ENCODE data around the gene ISCU. TPM values are rescaled to one million over a fixed set of nuclear protein-coding genes. Genes with fewer than 3 reads are reported as not detected.
A peak's percentile ranks its signal among the peaks of the same experiment; 100 is the strongest.
"Not testable (repeated sequence)": the region's sequence is repeated elsewhere in the genome, so short reads cannot be mapped to it uniquely, and the experiment has no call there.

Gene ISCU
- total RNA-seq, 1 donor from 2014 or later = 93.8 TPM

DNA sequence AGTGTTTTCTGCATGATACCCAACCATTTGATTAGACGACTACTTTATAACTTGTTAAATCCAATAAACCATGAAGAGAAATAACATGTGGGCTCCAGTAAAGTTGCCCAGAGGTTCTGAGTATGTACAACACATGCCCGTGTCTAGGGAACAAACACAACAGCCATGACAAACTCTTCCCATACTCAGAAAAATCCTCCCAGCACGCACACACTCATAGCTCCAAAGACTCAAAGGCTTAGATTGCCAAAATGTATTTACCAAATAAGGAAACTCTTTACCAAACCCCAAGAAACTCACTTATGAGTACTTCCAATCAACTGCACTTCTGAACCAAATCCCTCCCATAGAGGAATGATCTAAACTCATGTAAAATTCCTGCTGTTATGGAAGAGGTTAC lies 18.7 kb upstream of the ISCU start:
- DNase-seq (ENCODE audit: low read depth, low spot score) = no peak

DNA sequence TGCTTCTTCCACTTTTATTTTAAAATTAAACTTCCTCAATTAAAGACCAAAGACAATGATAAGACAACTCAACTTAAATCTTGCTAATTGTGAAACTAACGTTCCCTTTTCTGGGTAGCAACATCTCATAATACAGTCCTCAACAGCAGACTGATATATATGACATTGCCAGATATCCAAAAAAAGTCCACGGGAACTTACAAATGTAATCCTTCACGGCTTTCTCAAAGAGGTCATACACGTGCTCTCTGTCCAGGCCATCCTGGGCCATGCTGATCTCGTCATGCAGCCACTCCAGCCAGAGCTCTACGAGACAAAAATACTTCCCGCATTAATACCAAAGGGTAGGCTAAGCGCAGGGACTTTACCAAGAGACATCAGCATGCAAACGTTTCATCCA lies 14.7 kb upstream of the ISCU start:
- DNase-seq (ENCODE audit: low read depth, low spot score) = no peak

DNA sequence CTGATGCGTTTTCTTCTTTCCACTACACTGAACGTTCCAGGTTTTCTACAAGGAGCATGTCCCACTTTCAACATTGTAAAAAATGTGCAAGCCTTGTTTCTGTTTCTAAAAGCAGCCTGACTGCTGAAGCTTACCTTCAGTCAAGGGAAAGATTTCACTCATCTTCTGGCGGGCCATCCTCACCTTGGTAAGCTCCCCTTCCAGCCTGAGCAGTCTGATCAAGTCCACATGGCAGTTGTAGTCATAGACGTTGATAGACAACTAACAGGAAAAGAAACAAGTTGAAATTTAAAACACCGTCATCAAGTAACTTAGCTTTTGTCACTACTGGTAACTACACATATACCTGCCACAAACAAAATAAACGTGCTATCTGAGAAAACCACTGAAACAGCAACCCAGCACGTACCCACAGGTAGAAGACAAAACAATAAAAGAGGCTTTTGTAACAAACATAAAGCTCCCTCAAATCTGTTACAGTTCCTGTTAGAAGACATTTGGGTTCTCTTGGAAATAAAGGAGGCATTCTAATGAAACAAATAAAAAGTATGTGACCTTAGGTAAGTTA lies 13.4 kb upstream of the ISCU start:
- DNase-seq (ENCODE audit: low read depth, low spot score) = no peak

DNA sequence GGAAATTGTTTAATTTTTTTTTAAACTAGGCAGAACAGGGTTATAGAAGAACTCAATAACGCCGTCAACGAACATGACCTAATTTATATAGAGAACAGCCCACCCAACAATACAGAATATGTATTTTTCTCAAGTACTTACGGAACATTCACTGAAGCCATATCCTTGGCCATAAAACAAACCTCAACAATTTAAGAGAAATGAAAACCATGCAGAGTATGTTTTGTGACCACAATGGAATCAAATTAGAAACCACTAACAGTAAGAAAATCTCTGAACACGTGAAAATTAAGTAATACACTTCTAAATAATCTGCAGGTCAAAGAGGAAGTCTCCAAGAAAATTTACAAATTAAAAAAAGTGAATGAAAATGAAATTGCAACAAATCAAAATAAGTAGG lies 10.9 kb upstream of the ISCU start:
- DNase-seq (ENCODE audit: low read depth, low spot score) = no peak

DNA sequence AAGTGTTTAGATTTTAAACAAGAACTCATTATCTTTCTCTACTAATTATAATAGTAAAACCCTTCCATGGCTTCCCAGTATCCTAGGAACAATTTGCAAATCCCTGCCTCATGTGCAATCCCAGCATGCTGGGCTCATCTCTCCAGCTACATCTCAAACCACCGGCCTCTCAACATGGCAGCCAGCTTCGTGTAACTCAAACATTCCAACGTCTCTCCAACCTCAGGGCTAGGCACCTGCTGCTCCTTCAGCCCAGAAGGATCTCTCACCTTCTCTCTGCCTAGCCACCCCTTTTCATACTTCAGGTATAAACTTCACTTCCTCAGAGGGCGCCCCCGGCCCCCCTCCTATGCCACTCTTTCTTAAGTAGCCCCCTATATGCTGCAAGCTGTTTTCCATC lies 8.6 kb upstream of the ISCU start:
- no peak for DNase-seq (ENCODE audit: low read depth, low spot score)

DNA sequence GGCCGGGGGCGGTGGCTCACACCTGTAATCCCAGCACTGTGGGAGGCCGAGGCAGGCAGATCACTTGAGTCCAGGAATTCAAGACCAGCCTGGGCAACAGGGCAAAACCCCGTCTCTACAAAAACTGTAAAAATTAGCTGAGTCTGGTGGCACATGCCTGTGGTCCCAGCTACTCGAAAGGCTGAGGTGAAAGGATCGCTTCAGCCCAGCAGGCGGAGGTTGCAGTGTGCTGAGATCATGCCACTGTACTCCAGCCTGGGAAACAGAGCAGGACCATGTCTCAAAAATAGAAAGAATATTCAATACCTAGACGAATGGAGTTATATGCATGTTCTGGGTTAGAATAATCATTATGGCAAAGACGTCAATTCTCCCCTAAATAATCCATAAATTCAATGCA lies 7.0 kb upstream of the ISCU start:
- not testable (repeated sequence) for DNase-seq (ENCODE audit: low read depth, low spot score)

DNA sequence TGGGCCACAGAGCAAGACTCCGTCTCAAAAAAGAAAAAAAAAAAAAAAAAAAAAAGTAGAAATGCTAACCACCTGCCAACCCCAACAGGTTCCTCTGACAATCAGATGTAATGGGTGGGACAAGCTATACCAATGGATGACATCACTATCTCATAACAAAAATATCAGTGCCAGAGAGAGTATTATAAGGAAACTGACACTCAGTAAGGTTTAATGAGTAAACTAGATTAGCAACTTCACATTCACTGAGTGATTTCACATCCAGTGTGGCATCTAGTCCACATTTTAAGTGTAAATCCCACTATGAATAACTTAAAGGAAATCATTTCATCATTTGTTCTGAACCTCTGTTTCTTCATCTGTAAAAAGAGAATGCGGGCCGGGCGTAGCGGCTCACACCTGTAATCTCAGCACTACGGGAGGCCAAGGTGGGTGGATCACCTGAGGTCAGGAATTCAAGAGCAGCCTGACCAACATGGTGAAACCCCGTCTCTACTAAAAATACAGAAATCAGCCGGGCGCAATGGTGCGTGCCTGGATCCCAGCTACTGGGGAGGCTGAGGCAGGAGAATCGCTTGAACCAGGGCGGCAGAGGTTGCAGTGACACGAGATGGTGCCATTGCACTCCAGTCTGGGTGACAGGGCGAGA lies 3.3 kb upstream of the ISCU start:
- DNase-seq (ENCODE audit: low read depth, low spot score) = no peak

DNA sequence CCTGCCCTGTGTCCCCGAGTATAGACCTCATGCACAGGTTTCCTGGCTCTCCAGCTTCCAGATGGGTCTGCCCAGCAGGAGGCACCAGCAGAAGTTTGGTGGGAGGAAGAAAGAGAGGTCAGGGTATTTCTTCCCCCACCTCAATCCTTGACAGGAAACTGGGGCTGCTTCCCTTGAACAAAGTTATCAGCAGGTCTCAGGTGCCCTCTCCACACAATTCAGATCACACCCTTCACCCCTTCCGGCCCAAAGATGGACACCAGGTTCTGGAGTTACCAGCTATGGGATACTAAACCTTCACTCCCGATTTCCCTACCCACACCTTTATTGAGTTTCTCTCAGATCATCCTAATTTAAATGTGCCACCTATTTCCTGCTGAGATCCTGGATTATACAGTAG lies 2.6 kb upstream of the ISCU start:
- DNase-seq (ENCODE audit: low read depth, low spot score) = no peak

DNA sequence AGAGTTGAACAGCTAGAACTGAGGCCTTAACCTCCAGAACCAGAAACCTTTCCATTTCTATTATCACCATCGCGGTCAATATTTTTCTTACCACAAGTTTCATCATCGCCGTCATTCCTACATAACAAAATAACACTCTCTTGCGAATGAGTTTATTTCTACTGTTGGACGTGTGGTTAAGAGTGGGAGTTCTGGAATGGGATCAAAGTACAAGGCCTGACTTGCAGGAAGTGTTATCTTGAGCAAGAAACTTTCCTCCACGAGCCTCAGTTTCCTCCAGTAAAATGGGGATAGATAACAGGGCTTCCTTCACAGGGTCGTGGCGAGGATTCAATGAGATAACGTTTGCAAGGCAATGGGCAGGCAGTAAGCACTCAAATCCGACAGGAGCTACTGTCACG lies 2.1 kb upstream of the ISCU start:
- no peak for DNase-seq (ENCODE audit: low read depth, low spot score)

DNA sequence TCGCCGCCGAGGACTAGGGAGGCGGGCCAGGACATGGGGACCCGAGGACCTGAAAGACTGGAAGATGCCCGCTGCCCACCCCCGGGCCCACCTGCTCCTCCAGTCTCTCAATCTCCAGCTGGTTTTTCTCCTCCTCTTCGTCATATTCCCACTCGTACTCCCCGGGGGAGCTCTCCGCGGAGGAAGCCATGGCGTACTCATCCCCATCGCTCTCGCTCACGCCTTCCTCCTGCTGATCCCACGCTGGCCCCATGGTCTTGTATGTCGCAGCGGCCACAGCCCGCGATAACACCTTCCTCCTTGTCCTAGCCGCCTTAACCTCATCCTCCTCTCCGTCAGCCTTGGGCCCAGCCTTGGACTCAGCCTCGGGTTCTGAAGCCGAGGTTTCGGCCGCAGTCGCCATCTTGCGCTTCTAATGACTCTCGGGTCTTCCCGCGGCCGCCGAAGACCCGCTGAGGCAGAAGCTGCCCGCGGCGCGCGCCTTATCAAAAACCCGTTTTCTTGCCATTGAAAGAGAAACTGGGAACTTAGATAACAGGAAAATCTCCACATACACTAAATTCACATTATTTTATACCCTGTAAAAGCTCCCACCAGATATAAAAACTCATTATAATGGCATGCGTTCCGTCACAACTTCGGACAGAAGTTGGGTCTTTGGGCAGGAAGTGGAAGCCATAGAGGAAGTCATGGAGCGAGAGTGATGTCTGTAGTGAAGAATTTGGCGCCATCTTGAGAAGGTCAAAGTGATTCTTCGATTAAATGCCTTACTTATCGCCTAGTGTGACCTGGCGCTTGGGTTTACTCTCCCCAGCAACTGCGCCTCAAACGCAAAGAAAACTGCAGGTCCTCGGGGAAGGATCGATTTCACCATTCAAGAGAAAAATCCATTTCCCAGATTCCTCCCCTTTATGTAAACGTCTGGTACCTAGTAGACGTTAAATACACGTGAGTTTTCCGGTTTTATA lies 1.4 kb upstream of the ISCU start, which contains the start of gene SART3:
SART3 (minus strand) TSS at position 422 of the 968 bp plus-strand sequence; CDS start at position 403, 19 bp downstream.
- peak; percentile 55 for DNase-seq (ENCODE audit: low read depth, low spot score)

DNA sequence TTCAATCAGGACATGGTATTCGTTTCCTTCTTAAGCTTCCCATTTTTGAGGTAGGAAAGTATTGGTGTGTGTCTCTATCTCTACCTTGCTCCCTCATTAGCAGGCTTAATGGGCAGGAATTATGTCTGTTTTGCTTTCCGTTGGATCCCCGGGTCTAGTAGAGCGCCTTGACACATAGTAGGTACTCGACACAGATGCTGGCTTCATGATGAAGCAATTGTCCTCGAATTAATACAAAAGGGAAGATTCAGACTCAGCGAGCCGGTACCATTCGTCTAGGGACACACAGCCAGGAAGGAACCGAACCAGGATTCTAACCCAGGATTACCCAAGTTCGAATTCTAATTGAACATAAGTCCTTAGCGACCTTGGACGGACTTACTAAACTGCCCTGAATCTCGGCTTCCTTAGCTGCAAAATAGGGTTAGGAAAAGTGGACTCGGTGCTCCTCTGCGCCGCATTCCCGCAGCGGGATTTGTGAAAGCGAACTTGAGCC lies 496 bp upstream of the ISCU start:
- no peak for DNase-seq (ENCODE audit: low read depth, low spot score)

DNA sequence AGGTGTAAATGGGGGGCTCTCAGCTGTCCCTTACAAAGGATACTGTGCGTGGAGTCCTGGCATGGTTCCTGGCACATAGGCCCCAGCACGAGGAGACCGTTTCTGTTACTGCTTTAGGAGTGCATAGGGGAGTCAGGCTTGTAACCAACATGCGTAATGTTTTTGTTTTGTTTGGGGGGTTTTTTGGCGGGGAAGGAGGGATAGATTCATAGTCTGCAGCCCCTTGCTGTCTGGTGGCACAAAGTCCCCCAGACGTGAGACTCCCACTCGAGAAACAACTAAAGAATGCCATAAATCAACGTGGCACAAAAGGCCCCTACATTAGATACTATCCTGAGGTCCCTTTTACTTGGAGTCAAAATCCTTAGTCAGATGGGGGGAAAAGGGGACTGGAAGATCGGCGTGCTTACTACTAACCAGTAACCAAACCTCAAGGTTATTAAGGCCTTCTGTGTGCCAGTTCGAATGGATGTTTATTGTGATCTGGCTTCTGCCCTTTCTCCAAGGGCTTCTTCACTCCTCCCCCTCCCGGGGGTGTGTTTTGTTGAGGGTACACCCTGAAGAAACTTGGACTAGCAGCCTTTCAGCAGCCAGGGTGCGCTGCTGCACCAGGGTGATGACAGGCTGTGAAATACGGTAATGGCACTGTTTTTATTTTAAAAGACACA lies 874 bp downstream of the ISCU start:
- peak; percentile 62 for DNase-seq (ENCODE audit: low read depth, low spot score)

DNA sequence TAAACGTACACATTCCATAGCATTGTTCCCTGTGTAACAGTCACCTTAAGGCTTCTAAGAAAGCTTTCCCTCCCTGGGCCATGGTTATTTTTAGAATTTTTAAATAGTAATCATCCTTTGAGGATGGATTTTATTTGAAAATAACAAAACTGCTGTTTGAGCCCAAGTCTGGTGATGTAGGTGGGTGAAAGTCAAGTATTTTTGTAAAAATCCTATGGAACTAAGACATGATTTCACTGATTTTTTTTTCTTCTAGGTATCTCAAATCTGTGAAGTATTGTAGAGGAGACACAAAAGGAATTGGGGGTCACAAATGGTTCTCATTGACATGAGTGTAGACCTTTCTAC lies 1.4 kb downstream of the ISCU start:
- DNase-seq (ENCODE audit: low read depth, low spot score) = no peak

DNA sequence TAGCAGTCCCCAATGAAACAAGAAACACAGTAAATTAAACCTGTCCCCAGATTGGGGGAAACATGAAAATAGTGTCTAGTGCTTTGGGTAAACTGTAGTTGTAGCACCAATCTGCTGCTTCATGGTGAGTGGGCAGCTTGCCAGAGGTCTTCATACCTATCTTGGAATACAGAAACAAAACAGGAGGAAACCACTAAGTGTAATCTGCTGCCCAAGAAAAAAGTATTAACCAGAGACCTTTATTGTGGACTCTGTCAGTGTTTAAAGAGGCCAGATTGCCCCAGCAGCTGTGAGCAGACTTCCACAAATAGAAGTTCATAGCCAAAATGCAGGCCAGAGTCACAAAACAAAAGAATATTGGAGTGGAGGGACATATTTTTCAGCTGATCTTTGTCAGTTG lies 2.3 kb downstream of the ISCU start:
- no peak for DNase-seq (ENCODE audit: low read depth, low spot score)

DNA sequence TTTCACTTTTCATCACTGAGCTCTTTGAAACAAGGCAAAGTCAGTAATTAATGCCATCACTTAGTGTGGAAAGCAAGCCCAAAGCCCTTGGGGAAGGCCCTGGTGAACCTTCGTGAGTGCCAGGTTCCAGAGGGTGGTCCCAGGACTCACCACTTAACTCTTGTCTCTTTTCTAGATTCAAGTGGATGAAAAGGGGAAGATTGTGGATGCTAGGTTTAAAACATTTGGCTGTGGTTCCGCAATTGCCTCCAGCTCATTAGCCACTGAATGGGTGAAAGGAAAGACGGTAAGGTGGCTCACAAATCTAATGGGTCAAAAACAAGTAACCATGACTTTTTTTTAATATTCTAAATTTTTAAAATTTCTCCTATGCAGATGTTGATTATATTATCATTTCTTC lies 2.8 kb downstream of the ISCU start:
- no peak for DNase-seq (ENCODE audit: low read depth, low spot score)

DNA sequence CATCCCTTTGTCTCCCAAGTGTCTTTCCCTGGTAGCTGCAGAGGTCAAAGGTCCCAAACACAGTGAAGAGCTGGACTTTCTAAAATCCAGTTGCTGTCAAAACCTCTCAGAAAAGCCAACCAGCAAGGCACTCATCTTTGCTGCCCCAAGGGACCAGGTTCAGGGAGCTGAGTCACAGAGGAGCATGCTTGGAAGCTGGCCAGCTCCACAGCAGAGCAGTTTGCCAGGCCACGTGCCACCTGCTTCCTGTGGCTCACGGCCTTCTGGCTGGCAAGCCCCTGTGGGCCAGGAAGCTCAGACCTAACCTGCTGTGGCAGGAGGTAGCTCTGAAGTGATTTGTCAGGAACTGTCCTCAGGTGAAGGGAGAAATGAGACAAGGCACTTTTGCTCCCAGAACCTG lies 3.6 kb downstream of the ISCU start:
- DNase-seq (ENCODE audit: low read depth, low spot score) = peak; percentile 69

DNA sequence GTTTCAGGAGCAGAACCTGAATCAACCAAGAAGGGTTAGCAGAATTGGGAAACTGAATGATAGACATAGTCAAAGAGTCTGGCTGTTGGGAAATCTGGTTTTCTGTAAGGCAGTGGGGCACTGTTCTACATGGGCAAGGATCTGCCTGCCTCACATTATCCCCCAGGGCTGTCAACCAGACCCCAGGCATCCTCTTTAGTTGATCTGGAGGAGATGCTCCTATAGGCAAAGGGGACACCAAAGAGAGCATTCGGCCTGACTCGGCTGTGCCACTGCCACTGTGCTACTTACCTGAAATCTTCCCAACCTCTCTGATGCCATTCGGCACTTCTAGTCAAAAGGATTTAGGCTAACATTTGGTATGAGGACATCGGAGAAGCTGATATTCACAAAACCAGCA lies 4.1 kb downstream of the ISCU start:
- no peak for DNase-seq (ENCODE audit: low read depth, low spot score)

DNA sequence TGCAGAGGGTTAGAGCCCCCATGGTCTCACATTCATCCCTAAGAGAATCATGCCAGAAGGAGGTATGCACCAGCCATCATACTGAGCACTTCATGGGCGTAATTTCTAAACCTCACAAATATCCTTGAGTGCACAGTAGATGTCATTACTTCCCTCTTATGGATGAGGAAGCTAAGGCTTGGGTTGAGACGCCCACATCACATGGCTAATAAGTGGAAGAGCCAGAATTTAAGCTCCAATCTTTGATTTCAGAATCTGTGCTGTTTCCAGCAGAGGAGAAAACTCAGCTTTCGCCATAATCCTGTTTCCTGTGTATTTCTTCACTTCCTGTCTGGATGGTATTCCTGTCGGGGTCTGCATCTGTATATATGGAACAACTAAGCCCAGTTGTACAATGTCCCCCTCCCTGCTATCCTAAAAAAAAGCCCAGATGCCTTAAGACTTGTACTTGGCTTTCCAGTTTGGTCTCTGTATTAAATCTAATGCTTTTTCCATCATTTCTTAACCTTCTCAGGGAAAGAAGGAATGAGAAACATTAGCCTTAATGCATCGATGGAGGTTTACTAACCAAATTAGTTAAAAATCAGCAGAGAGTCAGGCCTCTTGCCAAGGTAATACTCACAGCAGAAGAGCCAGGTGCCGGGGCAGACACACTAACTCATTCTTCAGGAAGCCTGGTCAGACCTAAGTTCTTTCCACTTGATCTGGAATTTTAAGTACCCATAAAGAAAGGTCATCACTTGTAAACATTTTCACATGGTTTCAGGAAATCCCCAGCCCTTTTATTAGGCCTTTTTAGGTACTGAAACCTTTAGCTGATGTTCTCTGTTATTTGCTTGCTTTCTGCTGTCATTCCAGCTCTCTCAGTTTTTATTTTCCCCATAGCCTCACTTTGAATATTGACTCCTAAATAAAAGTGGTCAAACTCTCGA lies 5.3 kb downstream of the ISCU start:
- no peak for DNase-seq (ENCODE audit: low read depth, low spot score)

DNA sequence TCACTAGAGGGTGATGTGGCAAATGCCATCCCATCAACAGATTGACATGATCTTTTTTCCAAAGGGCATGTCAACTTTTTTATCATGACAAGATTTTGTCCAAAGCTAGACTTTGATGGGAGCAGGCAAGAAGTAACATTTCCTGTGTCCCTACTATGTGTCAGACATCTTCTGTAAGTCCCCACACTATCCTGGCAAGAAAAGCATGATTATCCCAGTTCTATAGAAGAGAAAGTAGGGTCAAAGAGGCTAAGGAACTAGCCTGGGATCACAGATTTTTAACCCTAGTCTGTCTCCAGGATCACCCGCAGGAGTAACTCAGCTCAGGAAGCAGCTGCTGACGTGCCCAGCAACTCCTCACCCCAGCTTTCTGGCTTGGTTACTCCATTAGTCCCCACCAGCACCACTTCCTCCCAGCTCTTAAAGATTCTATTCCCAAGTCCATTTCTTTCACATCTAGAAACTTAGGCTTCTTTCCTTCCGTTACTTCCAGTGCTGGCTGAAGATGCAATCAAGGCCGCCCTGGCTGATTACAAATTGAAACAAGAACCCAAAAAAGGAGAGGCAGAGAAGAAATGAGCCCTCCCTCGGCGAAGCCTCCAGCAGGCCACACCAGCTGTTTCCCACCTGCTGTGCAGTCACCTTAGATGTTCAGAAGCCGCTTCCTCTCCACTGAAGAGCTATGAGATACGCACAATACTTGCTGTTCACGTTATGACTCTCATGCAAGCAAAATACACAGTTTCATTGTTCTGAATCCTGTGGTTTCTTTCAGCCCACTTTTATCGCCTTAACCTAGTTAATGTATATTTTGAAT lies 6.2 kb downstream of the ISCU start:
- no peak for DNase-seq (ENCODE audit: low read depth, low spot score)
